GM12878 (cell line): ENCODE measurements around the gene CAVIN2.

Experiments used
- CEBPB ChIP-seq, 2 experiments: fragments of 150-350 bp in 1 of 2; IDR thresholded peaks; 2 replicates each; pipeline ENCODE4 v1.6.1; 2012 to 2014; ENCODE audit warnings: low read depth in 2 of 2, low read length in 2 of 2, borderline replicate concordance in 1 of 2, inconsistent platforms in 1 of 2
- EP300 ChIP-seq, 2 experiments: fragments of 150-350 bp in 1 of 2; IDR thresholded peaks; 2 replicates each; pipeline ENCODE4 v1.6.1; 2011 to 2012; ENCODE audit warnings: low read depth in 2 of 2, low read length in 2 of 2, borderline replicate concordance in 1 of 2, improper control_type of control experiment in 1 of 2, inconsistent platforms in 1 of 2; ENCODE audit not compliant: control insufficient read depth in 1 of 2
- EZH2 ChIP-seq: IDR thresholded peaks from 2 replicates; pipeline ENCODE4 v1.6.1; 2012; ENCODE audit warnings: low read depth, mild to moderate bottlenecking, control low read depth, inconsistent platforms, low read length, borderline replicate concordance; ENCODE audit not compliant: control insufficient read depth
- NR2F1 ChIP-seq: fragments of 450-650 bp; conservative IDR thresholded peaks from 2 replicates; pipeline ENCODE4 v1.6.1; 2017; ENCODE audit warnings: mild to moderate bottlenecking
- SP1 ChIP-seq: IDR thresholded peaks from one replicate; pipeline ENCODE4 v1.6.1; 2011; ENCODE audit warnings: low read depth, low read length
- ZNF274 ChIP-seq: IDR thresholded peaks from one replicate; pipeline ENCODE4 v1.8.0; 2011; ENCODE audit not compliant: insufficient read length, insufficient read depth
- TF ChIP-seq, protein P1 (sequence below), 3 experiments: IDR thresholded peaks in 2 of 3; conservative IDR thresholded peaks in 1 of 3; 2 replicates each; pipeline ENCODE4 v1.5.1; 2011; ENCODE audit warnings: low read depth in 3 of 3, low read length in 3 of 3, mild to moderate bottlenecking in 3 of 3, control low read depth in 2 of 3, moderate library complexity in 2 of 3, inconsistent platforms in 1 of 3, mixed read lengths in 1 of 3; ENCODE audit not compliant: control insufficient read depth in 2 of 3, insufficient read depth in 1 of 3; ENCODE audit errors: extremely low read depth in 1 of 3
- TF ChIP-seq, protein P2 (sequence below): fragments of 450-650 bp; IDR thresholded peaks from 2 replicates; pipeline ENCODE4 v1.6.1; 2017; ENCODE audit warnings: mild to moderate bottlenecking

DNA sequence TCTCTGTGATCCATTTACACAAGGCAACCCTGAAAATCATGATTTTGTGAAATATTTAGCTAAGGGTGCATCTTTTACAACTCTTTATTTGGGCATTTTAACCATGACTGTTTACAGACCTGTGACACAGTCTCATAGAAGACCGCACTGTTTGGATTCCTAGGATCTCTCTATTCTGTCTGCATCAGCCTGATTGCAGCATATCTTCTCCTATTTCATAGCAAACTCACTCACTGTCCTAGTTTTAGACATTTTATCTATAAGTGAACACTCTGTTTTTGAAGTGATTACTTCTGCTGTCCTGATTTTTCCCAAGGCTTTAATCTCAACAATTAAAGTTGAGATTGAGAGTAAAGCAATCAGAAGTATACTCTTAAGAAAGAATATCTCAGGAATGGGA is 56.2 kb downstream of the CAVIN2 start:
- TF ChIP-seq, protein P1, sequence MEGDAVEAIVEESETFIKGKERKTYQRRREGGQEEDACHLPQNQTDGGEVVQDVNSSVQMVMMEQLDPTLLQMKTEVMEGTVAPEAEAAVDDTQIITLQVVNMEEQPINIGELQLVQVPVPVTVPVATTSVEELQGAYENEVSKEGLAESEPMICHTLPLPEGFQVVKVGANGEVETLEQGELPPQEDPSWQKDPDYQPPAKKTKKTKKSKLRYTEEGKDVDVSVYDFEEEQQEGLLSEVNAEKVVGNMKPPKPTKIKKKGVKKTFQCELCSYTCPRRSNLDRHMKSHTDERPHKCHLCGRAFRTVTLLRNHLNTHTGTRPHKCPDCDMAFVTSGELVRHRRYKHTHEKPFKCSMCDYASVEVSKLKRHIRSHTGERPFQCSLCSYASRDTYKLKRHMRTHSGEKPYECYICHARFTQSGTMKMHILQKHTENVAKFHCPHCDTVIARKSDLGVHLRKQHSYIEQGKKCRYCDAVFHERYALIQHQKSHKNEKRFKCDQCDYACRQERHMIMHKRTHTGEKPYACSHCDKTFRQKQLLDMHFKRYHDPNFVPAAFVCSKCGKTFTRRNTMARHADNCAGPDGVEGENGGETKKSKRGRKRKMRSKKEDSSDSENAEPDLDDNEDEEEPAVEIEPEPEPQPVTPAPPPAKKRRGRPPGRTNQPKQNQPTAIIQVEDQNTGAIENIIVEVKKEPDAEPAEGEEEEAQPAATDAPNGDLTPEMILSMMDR (IDR thresholded peaks at IDR 0.05 in 2 of 3, conservative IDR thresholded peaks at IDR 0.05 in 1 of 3; ENCODE audit: control insufficient read depth in 2 of 3, extremely low read depth in 1 of 3, insufficient read depth in 1 of 3, low read depth in 3 of 3, low read length in 3 of 3), result no peak
- no peak for TF ChIP-seq CEBPB (IDR thresholded peaks at IDR 0.05; ENCODE audit: borderline replicate concordance in 1 of 2, low read depth in 2 of 2, low read length in 2 of 2)
- no peak for TF ChIP-seq SP1
- no peak for TF ChIP-seq EZH2
- no peak for TF ChIP-seq NR2F1
- no peak for TF ChIP-seq ZNF274
- TF ChIP-seq EP300 (IDR thresholded peaks at IDR 0.05; ENCODE audit: borderline replicate concordance in 1 of 2, control insufficient read depth in 1 of 2, low read depth in 2 of 2, low read length in 2 of 2), result no peak
- TF ChIP-seq, protein P2, sequence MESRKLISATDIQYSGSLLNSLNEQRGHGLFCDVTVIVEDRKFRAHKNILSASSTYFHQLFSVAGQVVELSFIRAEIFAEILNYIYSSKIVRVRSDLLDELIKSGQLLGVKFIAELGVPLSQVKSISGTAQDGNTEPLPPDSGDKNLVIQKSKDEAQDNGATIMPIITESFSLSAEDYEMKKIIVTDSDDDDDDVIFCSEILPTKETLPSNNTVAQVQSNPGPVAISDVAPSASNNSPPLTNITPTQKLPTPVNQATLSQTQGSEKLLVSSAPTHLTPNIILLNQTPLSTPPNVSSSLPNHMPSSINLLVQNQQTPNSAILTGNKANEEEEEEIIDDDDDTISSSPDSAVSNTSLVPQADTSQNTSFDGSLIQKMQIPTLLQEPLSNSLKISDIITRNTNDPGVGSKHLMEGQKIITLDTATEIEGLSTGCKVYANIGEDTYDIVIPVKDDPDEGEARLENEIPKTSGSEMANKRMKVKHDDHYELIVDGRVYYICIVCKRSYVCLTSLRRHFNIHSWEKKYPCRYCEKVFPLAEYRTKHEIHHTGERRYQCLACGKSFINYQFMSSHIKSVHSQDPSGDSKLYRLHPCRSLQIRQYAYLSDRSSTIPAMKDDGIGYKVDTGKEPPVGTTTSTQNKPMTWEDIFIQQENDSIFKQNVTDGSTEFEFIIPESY, result no peak
